ENCODE data around the gene TBC1D22B.
"Not testable (repeated sequence)": the region's sequence is repeated elsewhere in the genome, so short reads cannot be mapped to it uniquely, and the experiment has no call there.

- TF ChIP-seq, protein P1, sequence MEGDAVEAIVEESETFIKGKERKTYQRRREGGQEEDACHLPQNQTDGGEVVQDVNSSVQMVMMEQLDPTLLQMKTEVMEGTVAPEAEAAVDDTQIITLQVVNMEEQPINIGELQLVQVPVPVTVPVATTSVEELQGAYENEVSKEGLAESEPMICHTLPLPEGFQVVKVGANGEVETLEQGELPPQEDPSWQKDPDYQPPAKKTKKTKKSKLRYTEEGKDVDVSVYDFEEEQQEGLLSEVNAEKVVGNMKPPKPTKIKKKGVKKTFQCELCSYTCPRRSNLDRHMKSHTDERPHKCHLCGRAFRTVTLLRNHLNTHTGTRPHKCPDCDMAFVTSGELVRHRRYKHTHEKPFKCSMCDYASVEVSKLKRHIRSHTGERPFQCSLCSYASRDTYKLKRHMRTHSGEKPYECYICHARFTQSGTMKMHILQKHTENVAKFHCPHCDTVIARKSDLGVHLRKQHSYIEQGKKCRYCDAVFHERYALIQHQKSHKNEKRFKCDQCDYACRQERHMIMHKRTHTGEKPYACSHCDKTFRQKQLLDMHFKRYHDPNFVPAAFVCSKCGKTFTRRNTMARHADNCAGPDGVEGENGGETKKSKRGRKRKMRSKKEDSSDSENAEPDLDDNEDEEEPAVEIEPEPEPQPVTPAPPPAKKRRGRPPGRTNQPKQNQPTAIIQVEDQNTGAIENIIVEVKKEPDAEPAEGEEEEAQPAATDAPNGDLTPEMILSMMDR (IDR thresholded peaks at IDR 0.05): not testable (repeated sequence)
- not testable (repeated sequence) for TF ChIP-seq POLR2A (IDR thresholded peaks at IDR 0.05)
Observed at GRCh38 chr6:37345804-37346203, 88.2 kb downstream of the TBC1D22B start.
